Central memory CD4-positive, alpha-beta T cell (primary cell): ENCODE measurements around the gene NSF.
"Not testable (repeated sequence)": the region's sequence is repeated elsewhere in the genome, so short reads cannot be mapped to it uniquely, and the experiment has no call there.

Source experiments
- DNase-seq: peaks from one replicate; pipeline ENCODE4 v3.0.0; 2022
- total RNA-seq, 3 experiments: gene quantifications; one replicate each; lab custom pipeline; 2026; lab: John Stamatoyannopoulos, UW

NSF gene
- 20.6 to 24.0 (median 22.6) reads per million in 3 experiments for total RNA-seq

- DNase-seq = not testable (repeated sequence)
These were observed at the start of gene NSF for GRCh38 chr17:46590157-46591146. Gene NSF (plus strand): TSS chr17:46590669. CDS start chr17:46590776, 107 bp downstream.

GRCh38 chr17:46548607-46549006, 41.9 kb upstream of the NSF start:
- DNase-seq = peak; percentile 0

DNA sequence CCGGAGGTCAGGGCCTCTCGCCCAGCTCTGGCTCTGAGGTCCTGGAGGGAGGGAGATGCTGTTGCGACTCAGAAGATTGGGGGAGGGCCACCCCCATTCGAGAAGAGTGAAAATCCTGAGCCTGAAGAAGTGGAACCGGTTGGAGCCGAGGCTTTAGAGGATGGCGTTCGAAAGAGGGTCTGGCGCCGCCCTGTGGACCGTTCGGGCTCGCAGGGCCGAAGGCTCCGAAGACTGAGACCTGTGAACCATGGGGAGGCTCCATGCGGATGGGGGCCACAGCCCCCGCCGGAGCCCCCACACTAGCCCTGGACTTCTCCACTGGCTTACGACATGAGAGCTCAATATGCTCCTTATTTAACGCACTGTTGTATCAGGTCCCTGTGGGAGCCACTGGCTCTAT, 31.3 kb upstream of the NSF start:
- DNase-seq = not testable (repeated sequence)

GRCh38 chr17:46560048-46560447, 30.4 kb upstream of the NSF start:
- not testable (repeated sequence) for DNase-seq

- not testable (repeated sequence) for DNase-seq
These were observed 24.2 kb upstream of the NSF start for GRCh38 chr17:46566284-46566683.

DNA sequence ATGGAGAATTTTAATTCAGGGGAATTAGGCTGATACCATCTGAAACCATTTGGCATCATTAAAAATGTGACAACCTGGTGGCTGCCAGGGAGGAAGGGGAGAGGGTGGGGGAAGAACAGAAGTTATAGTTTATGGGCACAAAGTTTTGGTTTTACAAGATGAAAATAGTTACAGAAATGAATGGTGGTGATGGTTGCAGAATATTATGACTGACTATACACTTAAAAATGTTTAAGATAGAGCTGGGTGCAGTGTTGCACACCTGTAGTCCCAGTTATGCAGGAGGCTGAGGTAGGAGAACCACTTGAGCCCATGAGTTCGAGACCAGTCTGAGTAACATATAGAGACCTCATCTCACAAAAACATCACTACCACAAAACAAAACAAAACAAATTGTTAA, 23.5 kb upstream of the NSF start:
- DNase-seq = not testable (repeated sequence)

DNA sequence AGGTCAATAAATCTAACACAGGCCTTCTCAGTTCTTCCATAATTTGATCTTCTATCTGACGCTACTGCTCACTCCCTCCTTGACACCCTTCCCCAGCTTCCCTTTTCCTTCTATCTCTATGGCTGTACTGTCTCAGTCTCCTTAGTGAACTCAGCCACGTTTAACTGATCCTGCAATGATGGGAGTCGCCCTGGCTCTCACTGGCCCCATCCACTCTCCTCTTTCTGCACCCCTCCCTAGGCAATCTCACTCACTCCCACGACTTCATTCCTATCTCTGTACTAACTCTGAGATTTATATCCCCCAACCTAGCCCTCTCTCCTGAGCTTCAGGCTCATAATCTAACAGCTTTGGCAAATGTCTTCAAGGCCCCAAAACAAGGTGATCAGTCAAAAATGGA, 18.7 kb upstream of the NSF start:
- not testable (repeated sequence) for DNase-seq

DNA sequence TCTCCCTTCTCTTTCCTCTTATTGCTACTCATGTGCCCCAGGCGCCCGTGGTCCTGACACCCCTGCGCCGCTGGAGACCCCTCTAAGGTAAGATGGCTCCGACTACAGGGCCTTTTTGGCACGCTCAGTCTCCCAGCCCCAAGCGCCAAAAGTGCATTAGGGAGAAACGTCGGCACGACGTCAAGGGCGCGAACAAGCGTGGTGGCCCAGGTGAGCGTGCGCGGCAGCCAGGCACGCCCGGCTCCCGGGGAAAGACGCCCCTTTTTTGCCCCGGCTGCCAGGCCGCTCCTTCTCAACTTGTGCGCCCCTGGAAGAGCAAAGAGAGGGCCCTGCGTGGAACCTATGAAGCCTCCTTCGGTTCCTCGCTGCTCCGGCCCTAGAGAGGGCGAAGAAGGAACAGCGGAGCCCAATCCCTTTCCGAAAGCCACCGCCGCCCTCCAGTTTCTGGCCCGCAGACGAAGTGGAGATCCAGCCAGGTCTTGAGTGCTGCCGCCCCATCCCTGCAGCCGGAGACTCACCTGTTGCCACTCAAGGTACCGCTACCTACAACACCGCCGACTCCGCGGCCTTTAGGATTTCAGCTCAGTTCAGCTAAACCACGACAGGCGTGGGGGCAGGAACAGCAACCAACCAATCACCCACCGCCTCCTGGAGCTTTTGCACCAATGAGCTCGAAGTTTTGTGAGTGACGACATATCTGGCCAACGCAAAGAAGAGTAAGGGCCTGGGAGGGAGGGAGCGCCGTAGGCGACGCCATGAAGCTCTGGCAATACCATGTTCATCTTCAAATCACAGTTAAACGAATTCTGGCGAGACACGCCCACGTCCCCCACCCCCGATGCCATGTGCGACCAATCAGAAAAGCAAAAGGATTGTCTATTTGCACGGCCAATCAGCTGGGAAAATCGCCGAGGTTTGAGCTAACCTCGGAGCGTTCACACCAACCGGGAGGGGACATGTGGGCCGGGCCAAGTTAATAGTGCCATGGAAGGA, 11.1 kb upstream of the NSF start, which contains the start of gene ARL17A:
ARL17A (minus strand) TSS at position 609 of the 993 bp plus-strand sequence. CDS start 3,369 bp downstream, outside the sequence.
- peak; percentile 90 for DNase-seq

GRCh38 chr17:46580082-46580481, 10.4 kb upstream of the NSF start:
- not testable (repeated sequence) for DNase-seq

- not testable (repeated sequence) for DNase-seq
These were observed 5.0 kb upstream of the NSF start for GRCh38 chr17:46585444-46585843.

DNA sequence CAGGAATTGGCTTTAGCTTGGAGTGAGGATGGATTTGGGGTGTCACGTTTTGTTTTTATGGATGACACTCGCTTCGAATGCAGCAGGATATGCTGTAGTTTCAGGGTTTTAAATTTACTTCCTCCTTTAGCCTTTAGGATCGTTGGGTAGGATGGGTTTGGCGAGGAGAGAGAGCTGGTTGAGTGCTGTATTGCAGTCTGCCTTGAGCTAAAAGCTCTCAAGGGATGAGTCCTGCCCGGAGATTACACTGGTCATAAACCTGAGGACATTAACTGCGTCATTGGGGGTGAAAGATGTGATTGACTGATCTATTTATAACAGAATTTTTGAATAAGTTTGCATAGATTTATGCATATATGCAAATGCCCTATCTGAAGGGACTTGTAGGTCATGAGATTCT, 863 bp downstream of the NSF start:
- DNase-seq = not testable (repeated sequence)

- not testable (repeated sequence) for DNase-seq
These were observed 8.0 kb downstream of the NSF start for GRCh38 chr17:46598344-46598931.

- DNase-seq = not testable (repeated sequence)
These were observed 10.3 kb downstream of the NSF start for GRCh38 chr17:46600767-46601166.

DNA sequence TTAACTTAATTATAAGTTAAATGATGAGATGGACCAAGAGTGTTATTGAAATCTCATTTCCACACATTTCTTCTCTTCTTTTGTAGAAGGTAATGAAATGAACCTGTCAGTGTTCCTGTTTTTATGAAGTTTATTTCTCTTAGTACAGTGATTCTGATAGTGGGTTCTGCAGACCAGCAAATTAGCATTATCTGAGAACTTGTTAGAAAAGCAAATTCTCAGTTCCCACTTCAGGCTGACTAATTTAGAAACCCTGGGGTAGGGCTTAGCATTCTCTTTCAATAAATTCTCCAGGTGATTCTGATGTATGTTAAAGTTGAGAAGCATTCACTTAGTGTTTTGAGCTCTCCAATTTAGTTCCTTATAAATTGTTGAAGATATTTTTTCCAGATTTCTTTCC, 12.7 kb downstream of the NSF start:
- DNase-seq = not testable (repeated sequence)

GRCh38 chr17:46611304-46611703, 20.8 kb downstream of the NSF start:
- DNase-seq = not testable (repeated sequence)

DNA sequence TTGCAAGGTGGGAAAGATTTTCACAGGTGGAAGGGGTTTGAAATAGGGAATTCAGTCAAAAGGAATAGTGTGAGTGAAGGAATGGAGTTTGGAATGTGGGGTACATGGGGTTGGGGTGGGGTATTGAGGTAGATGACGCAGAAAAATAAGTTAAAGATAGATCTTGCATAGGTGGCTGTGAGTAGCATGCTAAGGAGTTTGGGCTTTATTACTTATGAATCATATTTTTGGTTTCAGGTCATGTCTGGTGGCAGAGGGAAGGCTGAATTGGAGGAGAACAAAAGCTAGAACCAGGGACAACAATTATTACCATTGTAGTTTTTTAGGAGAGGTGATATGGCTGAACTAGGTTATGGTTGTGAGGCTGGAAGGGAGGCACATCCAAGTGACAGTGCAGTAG, 23.4 kb downstream of the NSF start:
- DNase-seq = not testable (repeated sequence)

DNA sequence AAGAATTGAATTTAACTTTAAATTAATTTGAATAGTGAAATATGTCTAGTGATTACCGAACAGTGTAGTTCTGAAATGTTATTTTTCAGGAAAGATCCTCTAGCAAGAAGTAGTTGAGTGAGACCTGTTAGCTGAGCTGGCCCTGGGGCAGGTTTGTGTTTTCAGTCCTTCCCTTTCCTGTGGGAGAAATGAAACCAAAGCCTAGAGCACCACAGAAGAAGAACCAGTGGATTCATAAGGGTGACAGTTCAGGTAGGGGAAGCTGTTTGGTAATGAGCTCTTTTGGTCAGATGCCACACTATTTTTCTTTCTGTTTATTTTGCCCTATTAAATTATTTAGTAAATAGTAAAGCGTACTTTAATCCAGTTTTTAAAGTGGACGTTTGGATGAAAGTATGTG, 26.7 kb downstream of the NSF start:
- DNase-seq = not testable (repeated sequence)

- DNase-seq = not testable (repeated sequence)
These were observed 28.5 kb downstream of the NSF start for GRCh38 chr17:46618975-46619374.

DNA sequence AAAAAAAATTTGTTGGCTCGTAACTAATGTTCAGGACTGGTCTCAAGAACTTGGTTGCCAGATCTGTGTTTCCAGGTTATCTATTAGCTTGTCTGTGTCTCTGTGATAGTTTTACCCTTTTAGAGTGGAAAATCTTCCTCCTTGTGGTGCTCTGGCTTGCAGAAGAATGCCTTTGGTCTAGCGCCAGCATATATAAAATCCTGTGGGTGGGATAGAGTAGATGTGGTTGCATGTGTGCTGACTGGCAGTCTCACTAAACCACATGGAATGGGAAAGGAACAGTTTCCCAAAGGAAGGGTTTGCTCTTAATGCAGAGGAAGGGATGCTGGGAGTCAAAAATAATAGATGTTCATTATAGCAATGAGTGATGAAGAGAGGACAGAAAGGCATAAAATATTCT, 33.3 kb downstream of the NSF start:
- not testable (repeated sequence) for DNase-seq

DNA sequence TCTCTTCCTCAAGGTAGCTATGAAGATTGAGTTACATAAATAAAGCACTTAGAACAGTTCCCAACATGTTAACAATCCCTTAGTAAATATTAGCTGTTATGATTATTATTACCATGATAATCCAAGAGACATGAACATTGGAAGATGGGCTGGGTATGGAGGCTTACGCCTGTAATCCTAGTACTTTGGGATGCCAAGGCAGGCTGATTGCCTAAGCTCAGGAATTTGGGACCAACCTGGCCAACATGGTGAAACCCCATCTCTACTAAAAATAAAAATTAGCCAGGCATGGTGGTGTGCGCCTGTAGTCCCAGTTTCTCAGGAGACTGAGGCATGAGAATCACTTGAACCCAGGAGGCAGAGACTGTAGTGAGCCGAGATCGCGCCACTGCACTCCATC, 34.3 kb downstream of the NSF start:
- not testable (repeated sequence) for DNase-seq

DNA sequence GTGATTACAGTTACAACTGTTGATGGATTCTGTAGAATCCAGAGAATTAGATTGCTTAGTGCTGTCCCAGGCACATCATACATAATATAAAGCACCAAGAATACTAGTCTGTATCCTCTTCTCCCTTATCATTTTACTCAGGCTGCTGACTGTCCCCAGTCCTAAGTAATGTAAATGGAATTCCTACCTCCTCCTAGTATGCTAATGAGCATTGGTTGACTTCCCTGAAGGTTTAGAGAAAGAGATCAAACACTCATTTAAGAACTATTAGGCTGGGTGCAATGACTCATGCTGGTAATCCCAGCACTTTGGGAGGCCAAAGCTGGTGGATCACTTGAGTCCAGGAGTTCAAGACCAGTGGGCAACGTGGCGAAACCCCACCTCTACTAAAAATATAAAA, 37.0 kb downstream of the NSF start:
- DNase-seq = not testable (repeated sequence)

GRCh38 chr17:46628753-46629436, 38.4 kb downstream of the NSF start:
- DNase-seq = not testable (repeated sequence)
